Endodermal cell (in vitro differentiated cells): ENCODE results near the gene RBCK1. TPM values are rescaled to one million over a fixed set of nuclear protein-coding genes. Genes with fewer than 3 reads are reported as not detected.

ENCODE experiments used
- DNase-seq: peaks from one replicate; pipeline ENCODE4 v3.0.0-alpha.2; 2017
- H3K27ac ChIP-seq: 2 replicates; pipeline ENCODE4 v1.5.1; 2013; ENCODE audit warnings: mild to moderate bottlenecking, low read depth, low read length, moderate library complexity
- H3K27me3 ChIP-seq: 2 replicates; pipeline ENCODE4 v1.6.1; 2013; ENCODE audit warnings: mild to moderate bottlenecking, low read length, moderate library complexity; ENCODE audit not compliant: insufficient read depth, control insufficient read depth, poor library complexity, severe bottlenecking
- H3K36me3 ChIP-seq: 2 replicates; pipeline ENCODE4 v1.7.0; 2013; ENCODE audit warnings: mild to moderate bottlenecking, low read length, moderate library complexity; ENCODE audit not compliant: control insufficient read depth, insufficient read depth
- H3K4me1 ChIP-seq: one replicate; pipeline ENCODE4 v1.7.0; 2013; ENCODE audit warnings: low read length; ENCODE audit not compliant: control insufficient read depth, insufficient read depth
- H3K4me3 ChIP-seq: 2 replicates; pipeline ENCODE4 v1.5.1; 2013; ENCODE audit warnings: mild to moderate bottlenecking, low read length, moderate library complexity
- H3K9ac ChIP-seq: 2 replicates; pipeline ENCODE4 v1.6.1; 2013; ENCODE audit warnings: mild to moderate bottlenecking, low read length, moderate library complexity; ENCODE audit not compliant: poor library complexity, severe bottlenecking; ENCODE audit errors: extremely low read depth
- H3K9me3 ChIP-seq: 2 replicates; pipeline ENCODE4 v1.6.1; 2013; ENCODE audit warnings: mild to moderate bottlenecking, low read length, moderate library complexity; ENCODE audit not compliant: control insufficient read depth
- H3K27ac Mint-ChIP-seq: 2 replicates; pipeline ENCODE4 v1.8.0; 2020; ENCODE audit warnings: mixed read lengths
- H3K27me3 Mint-ChIP-seq: 2 replicates; pipeline ENCODE4 v1.8.0; 2021; ENCODE audit warnings: mild to moderate bottlenecking, mixed read lengths; ENCODE audit not compliant: insufficient read depth
- H3K36me3 Mint-ChIP-seq: 2 replicates; pipeline ENCODE4 v1.8.0; 2020; ENCODE audit warnings: low read depth, mixed read lengths
- H3K4me1 Mint-ChIP-seq: 2 replicates; pipeline ENCODE4 v1.8.0; 2020; ENCODE audit warnings: mixed read lengths
- H3K4me3 Mint-ChIP-seq: 2 replicates; pipeline ENCODE4 v1.8.0; 2020; ENCODE audit warnings: mild to moderate bottlenecking, moderate library complexity, mixed read lengths
- H3K9me3 Mint-ChIP-seq: 2 replicates; pipeline ENCODE4 v1.8.0; 2020; ENCODE audit warnings: mild to moderate bottlenecking, mixed read lengths
- WGBS, 2 experiments: methylation state at CpG; one replicate each; pipeline versions ENCODE4 v1.1.5 to v1.1.7; 2013; ENCODE audit warnings: missing lambda C conversion rate in 2 of 2, mixed read lengths in 1 of 2; ENCODE audit not compliant: insufficient coverage in 1 of 2, insufficient read length in 1 of 2; 5-methylcytosine and 5-hydroxymethylcytosine counted together
- total RNA-seq, 2 donors: library from RNA; stranded (reverse); fragmentation: NEBNext Ultra II Directional in 1 of 2; extraction: Animal tissue kit (Norgen Biotek cat#: 25700) in 1 of 2; gene quantifications; 2 replicates in 1 of 2; 3 replicates in 1 of 2; pipeline ENCODE4 v1.2.1, GENCODE V29; 2021
- TF ChIP-seq, protein P1 (sequence below): fragments of 200-600 bp; sonication (generic); conservative IDR thresholded peaks from 2 replicates; pipeline ENCODE4 v1.5.0; 2021; ENCODE audit warnings: antibody characterized with exemption, mild to moderate bottlenecking

RBCK1 gene
- total RNA-seq, 2 donors from 2014 or later: 61.7 to 63.7 TPM

DNA sequence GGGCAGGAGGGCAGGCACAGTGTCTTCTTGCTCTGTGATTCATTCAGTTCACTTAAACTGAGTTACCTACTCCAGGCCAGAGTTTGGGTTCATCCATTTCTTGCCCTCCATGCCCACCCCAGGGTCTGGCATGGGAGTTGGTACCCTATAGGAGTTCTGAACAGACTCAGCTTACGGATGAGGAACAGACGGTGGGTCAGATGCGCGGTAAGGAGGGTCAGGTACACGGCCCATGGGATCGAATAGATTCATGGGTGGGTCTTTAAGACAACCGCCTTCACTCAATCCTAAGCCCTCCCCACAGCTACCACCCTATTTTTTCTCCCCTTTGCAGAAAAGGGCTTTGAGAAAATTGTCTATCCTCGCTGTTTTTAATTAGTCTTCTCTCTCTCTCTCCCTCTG is 40.6 kb upstream of the RBCK1 start:
- no peak for DNase-seq
- Mint-ChIP-seq H3K9me3 (no peaks in the 10 kb centered on the region), H3K27me3 (peaks cover 21% of the 10 kb centered on the region), H3K27ac (no peak overlapping the region), H3K4me3 (no peak overlapping the region), H3K36me3 (no peaks in the 10 kb centered on the region), H3K4me1 (peaks cover 5% of the 10 kb centered on the region)
- no peaks in the 10 kb centered on the region for H3K27me3 ChIP-seq
- H3K9ac ChIP-seq: no peak overlapping the region
- H3K36me3 ChIP-seq: no peaks in the 10 kb centered on the region
- TF ChIP-seq, protein P1, sequence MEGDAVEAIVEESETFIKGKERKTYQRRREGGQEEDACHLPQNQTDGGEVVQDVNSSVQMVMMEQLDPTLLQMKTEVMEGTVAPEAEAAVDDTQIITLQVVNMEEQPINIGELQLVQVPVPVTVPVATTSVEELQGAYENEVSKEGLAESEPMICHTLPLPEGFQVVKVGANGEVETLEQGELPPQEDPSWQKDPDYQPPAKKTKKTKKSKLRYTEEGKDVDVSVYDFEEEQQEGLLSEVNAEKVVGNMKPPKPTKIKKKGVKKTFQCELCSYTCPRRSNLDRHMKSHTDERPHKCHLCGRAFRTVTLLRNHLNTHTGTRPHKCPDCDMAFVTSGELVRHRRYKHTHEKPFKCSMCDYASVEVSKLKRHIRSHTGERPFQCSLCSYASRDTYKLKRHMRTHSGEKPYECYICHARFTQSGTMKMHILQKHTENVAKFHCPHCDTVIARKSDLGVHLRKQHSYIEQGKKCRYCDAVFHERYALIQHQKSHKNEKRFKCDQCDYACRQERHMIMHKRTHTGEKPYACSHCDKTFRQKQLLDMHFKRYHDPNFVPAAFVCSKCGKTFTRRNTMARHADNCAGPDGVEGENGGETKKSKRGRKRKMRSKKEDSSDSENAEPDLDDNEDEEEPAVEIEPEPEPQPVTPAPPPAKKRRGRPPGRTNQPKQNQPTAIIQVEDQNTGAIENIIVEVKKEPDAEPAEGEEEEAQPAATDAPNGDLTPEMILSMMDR: no peak
- H3K27ac ChIP-seq: no peak overlapping the region
- WGBS, 2 experiments: 85 to 87% methylated on average over 6 to 8 of the region's 8 CpGs
- no peaks in the 10 kb centered on the region for H3K9me3 ChIP-seq
- no peaks in the 10 kb centered on the region for H3K4me1 ChIP-seq
- H3K4me3 ChIP-seq: no peak overlapping the region

DNA sequence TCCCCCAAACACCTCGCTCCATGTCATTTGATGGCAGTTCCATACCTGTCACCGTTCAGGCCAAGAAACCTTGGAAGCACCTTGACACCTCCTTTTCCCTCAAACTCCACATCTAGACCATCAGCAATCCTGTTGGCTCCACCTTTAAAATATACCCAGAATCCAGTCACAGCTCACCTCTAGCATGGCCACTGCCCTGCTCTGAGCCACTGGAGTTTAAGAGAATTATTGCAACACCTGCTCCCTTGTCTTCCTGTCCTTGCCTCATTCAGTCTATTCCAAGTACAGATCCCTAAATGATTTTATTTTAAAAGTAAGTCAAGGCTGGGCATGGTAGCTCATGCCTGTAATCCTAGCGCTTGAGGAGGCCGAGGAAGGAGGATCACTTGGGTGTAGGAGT is 39.2 kb upstream of the RBCK1 start:
- Histone ChIP-seq H3K9ac (no peak overlapping the region), H3K9me3 (no peaks in the 10 kb centered on the region), H3K27me3 (no peaks in the 10 kb centered on the region), H3K4me3 (no peak overlapping the region), H3K36me3 (no peaks in the 10 kb centered on the region), H3K4me1 (no peaks in the 10 kb centered on the region), H3K27ac (no peak overlapping the region)
- Mint-ChIP-seq H3K27me3 (peaks cover 21% of the 10 kb centered on the region), H3K9me3 (no peaks in the 10 kb centered on the region), H3K27ac (no peak overlapping the region), H3K4me1 (peaks cover 5% of the 10 kb centered on the region), H3K4me3 (no peak overlapping the region), H3K36me3 (no peaks in the 10 kb centered on the region)
- 89 to 96% methylated on average over 4 of the region's 4 CpGs for WGBS, 2 experiments
- no peak for DNase-seq
- TF ChIP-seq, protein P1: no peak

DNA sequence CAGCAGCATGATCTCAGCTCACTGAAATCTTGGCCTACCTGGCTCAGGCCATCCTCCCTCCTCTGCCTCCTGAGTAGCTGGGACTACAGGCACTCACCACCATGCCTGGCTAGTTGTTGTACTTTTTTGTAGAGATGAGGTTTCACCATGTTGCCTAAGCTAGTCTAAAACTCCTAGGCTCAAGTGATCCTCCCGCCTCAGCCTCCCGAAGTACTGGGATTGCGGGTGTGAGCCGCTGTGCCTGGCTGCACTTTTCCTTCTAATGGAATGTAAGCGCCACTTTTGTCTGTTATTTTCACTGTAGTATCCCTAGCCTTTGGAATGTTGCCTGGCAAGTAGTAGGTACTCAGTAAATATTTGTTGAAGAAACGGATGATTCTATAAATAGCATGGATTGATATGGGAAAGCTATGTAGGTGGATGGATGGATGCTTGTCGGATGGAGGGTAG is 37.9 kb upstream of the RBCK1 start:
- Histone ChIP-seq H3K9me3 (no peaks in the 10 kb centered on the region), H3K9ac (no peak overlapping the region), H3K27me3 (no peaks in the 10 kb centered on the region), H3K27ac (no peak overlapping the region), H3K4me3 (no peak overlapping the region), H3K4me1 (no peaks in the 10 kb centered on the region), H3K36me3 (no peaks in the 10 kb centered on the region)
- WGBS, 2 experiments: 94 to 95% methylated on average over 7 of the region's 7 CpGs
- no peak for DNase-seq
- H3K36me3 Mint-ChIP-seq: no peaks in the 10 kb centered on the region
- H3K27me3 Mint-ChIP-seq: peaks cover 23% of the 10 kb centered on the region
- TF ChIP-seq, protein P1: no peak
- H3K9me3 Mint-ChIP-seq: no peaks in the 10 kb centered on the region
- no peak overlapping the region for H3K4me3 Mint-ChIP-seq
- H3K4me1 Mint-ChIP-seq: peaks cover 5% of the 10 kb centered on the region
- H3K27ac Mint-ChIP-seq: no peak overlapping the region
